ENCODE measurements around the gene TMEM95.
"Not testable (repeated sequence)": the region's sequence is repeated elsewhere in the genome, so short reads cannot be mapped to it uniquely, and the experiment has no call there.

The TMEM95 gene

GRCh38 chr17:7330638-7331015, 24.3 kb upstream of the TMEM95 start (continued):
- no peak for TF ChIP-seq OSR1 (CRISPR knock-in tag; IDR thresholded peaks at IDR 0.05)

GRCh38 chr17:7332111-7332510, 22.8 kb upstream of the TMEM95 start:
- no peak for ATAC-seq
- TF ChIP-seq GLIS3 (CRISPR knock-in tag; IDR thresholded peaks at IDR 0.05) (no peak), PATZ1 (CRISPR knock-in tag; IDR thresholded peaks at IDR 0.05; ENCODE audit: borderline replicate concordance) (no peak), CREB5 (CRISPR knock-in tag; IDR thresholded peaks at IDR 0.05; ENCODE audit: low read depth) (no peak), ZNF8 (CRISPR knock-in tag; IDR thresholded peaks at IDR 0.05) (no peak), ISL1 (CRISPR knock-in tag; IDR thresholded peaks at IDR 0.05) (no peak), TOX (CRISPR knock-in tag; IDR thresholded peaks at IDR 0.05; ENCODE audit: borderline replicate concordance) (no peak), CSDC2 (CRISPR knock-in tag; IDR thresholded peaks at IDR 0.05) (no peak), TSHZ2 (CRISPR knock-in tag; IDR thresholded peaks at IDR 0.05) (no peak), POU6F1 (CRISPR knock-in tag; IDR thresholded peaks at IDR 0.05; ENCODE audit: borderline replicate concordance, low read depth) (no peak), CSRNP3 (CRISPR knock-in tag; IDR thresholded peaks at IDR 0.05) (no peak), OSR1 (CRISPR knock-in tag; IDR thresholded peaks at IDR 0.05) (no peak), BACH2 (CRISPR knock-in tag; IDR thresholded peaks at IDR 0.05; ENCODE audit: borderline replicate concordance) (no peak), TCF4 (CRISPR knock-in tag; IDR thresholded peaks at IDR 0.05; ENCODE audit: borderline replicate concordance) (no peak), PPARA (CRISPR knock-in tag; IDR thresholded peaks at IDR 0.05; ENCODE audit: borderline replicate concordance) (no peak), SNAI2 (CRISPR knock-in tag; IDR thresholded peaks at IDR 0.05) (no peak)

GRCh38 chr17:7332600-7333069, 22.3 kb upstream of the TMEM95 start:
- ATAC-seq: not testable (repeated sequence)

GRCh38 chr17:7334938-7335538, 19.9 kb upstream of the TMEM95 start:
- ATAC-seq: no peak
- TF ChIP-seq ARNTL (CRISPR knock-in tag; IDR thresholded peaks at IDR 0.05; ENCODE audit: borderline replicate concordance, low read depth) (no peak), CREB5 (CRISPR knock-in tag; IDR thresholded peaks at IDR 0.05; ENCODE audit: low read depth) (no peak), PPARA (CRISPR knock-in tag; IDR thresholded peaks at IDR 0.05; ENCODE audit: borderline replicate concordance) (no peak), GLIS3 (CRISPR knock-in tag; IDR thresholded peaks at IDR 0.05) (no peak), BACH2 (CRISPR knock-in tag; IDR thresholded peaks at IDR 0.05; ENCODE audit: borderline replicate concordance) (no peak), ESRRG (CRISPR knock-in tag; IDR thresholded peaks at IDR 0.05) (no peak), TSHZ2 (CRISPR knock-in tag; IDR thresholded peaks at IDR 0.05) (no peak), RARB (CRISPR knock-in tag; IDR thresholded peaks at IDR 0.05) (no peak), ISL1 (CRISPR knock-in tag; IDR thresholded peaks at IDR 0.05) (no peak), ZNF565 (CRISPR knock-in tag; conservative IDR thresholded peaks at IDR 0.05; ENCODE audit: low read depth) (no peak), ZNF8 (CRISPR knock-in tag; IDR thresholded peaks at IDR 0.05) (no peak)

GRCh38 chr17:7335765-7336164, 19.2 kb upstream of the TMEM95 start:
- ATAC-seq: not testable (repeated sequence)
